Neuronal stem cell (in vitro differentiated cells): ENCODE measurements around the gene PACC1.

Source experiments
- DNase-seq: peaks from one replicate; pipeline ENCODE4 v3.0.0-alpha.2; 2013; ENCODE audit warnings: low spot score
- H2AFZ ChIP-seq: one replicate; pipeline ENCODE4 v1.6.1; 2013; ENCODE audit warnings: mild to moderate bottlenecking, low read length, inconsistent platforms
- H2AK5ac ChIP-seq: 2 replicates; pipeline ENCODE4 v1.6.1; 2013; ENCODE audit warnings: low read depth, mild to moderate bottlenecking, inconsistent platforms, low read length, moderate library complexity, mixed read lengths
- H2BK120ac ChIP-seq: 2 replicates; pipeline ENCODE4 v1.6.1; 2013; ENCODE audit warnings: low read depth, mild to moderate bottlenecking, inconsistent platforms, low read length, moderate library complexity, mixed read lengths
- H2BK12ac ChIP-seq: one replicate; pipeline ENCODE4 v1.6.1; 2013; ENCODE audit warnings: low read length, inconsistent platforms
- H2BK15ac ChIP-seq: 2 replicates; pipeline ENCODE4 v1.6.1; 2013; ENCODE audit warnings: mild to moderate bottlenecking, low read length, inconsistent platforms, mixed read lengths
- H2BK5ac ChIP-seq: one replicate; pipeline ENCODE4 v1.6.1; 2013; ENCODE audit warnings: inconsistent platforms, mild to moderate bottlenecking, low read length, moderate library complexity
- H3K14ac ChIP-seq: one replicate; pipeline ENCODE4 v1.6.1; 2013; ENCODE audit warnings: low read length, inconsistent platforms
- H3K18ac ChIP-seq: 2 replicates; pipeline ENCODE4 v1.6.1; 2013; ENCODE audit warnings: low read length, inconsistent platforms
- H3K23ac ChIP-seq: 2 replicates; pipeline ENCODE4 v1.6.1; 2013; ENCODE audit warnings: low read depth, mild to moderate bottlenecking, mixed read lengths, low read length, inconsistent platforms; ENCODE audit not compliant: poor library complexity
- H3K27ac ChIP-seq: replicated peaks from 3 replicates; pipeline ENCODE4 v1.5.1; 2013; ENCODE audit warnings: low read length, inconsistent platforms
- H3K27me3 ChIP-seq, 3 experiments: 2 replicates each; pipeline ENCODE4 v1.6.1; 2013; ENCODE audit warnings: low read length in 3 of 3, mild to moderate bottlenecking in 2 of 3, inconsistent platforms in 1 of 3, low read depth in 1 of 3, mixed read lengths in 1 of 3, moderate library complexity in 1 of 3; ENCODE audit not compliant: control insufficient read depth in 3 of 3, insufficient read depth in 3 of 3
- H3K36me3 ChIP-seq, 2 donors: replicated peaks in 1 of 2; 2 replicates each; pipeline ENCODE4 v1.6.1; 2013; ENCODE audit warnings: low read length in 2 of 2; ENCODE audit not compliant: control insufficient read depth in 2 of 2, insufficient read depth in 2 of 2
- H3K4ac ChIP-seq: 2 replicates; pipeline ENCODE4 v1.6.1; 2013; ENCODE audit warnings: inconsistent platforms, mild to moderate bottlenecking, low read length, moderate library complexity
- H3K4me1 ChIP-seq, 2 donors: 1 replicate in 1 of 2; 2 replicates in 1 of 2; pipeline ENCODE4 v1.6.1; 2013; ENCODE audit warnings: low read length in 2 of 2, low read depth in 1 of 2; ENCODE audit not compliant: control insufficient read depth in 2 of 2, insufficient read depth in 1 of 2
- H3K4me2 ChIP-seq: one replicate; pipeline ENCODE4 v1.6.1; 2013; ENCODE audit warnings: mild to moderate bottlenecking, low read length, inconsistent platforms; ENCODE audit not compliant: insufficient read depth, poor library complexity, severe bottlenecking
- H3K4me3 ChIP-seq, 2 donors: 2 replicates each; pipeline ENCODE4 v1.5.1; 2013; ENCODE audit warnings: low read length in 2 of 2, mild to moderate bottlenecking in 2 of 2, inconsistent platforms in 1 of 2, moderate library complexity in 1 of 2
- H3K79me1 ChIP-seq: one replicate; pipeline ENCODE4 v1.6.1; 2013; ENCODE audit warnings: low read depth, mild to moderate bottlenecking, inconsistent platforms, low read length, moderate library complexity
- H3K9ac ChIP-seq: one replicate; pipeline ENCODE4 v1.6.1; 2013; ENCODE audit warnings: mild to moderate bottlenecking, low read depth, low read length, inconsistent platforms; ENCODE audit not compliant: poor library complexity
- H3K9me3 ChIP-seq, 2 donors: replicated peaks in 1 of 2; 2 replicates each; pipeline versions ENCODE3 to v1.6.1; 2013; ENCODE audit warnings: low read length in 2 of 2, mild to moderate bottlenecking in 2 of 2, inconsistent platforms in 1 of 2, low read depth in 1 of 2, mixed read lengths in 1 of 2, moderate library complexity in 1 of 2; ENCODE audit not compliant: control insufficient read depth in 2 of 2, insufficient read depth in 1 of 2
- H4K8ac ChIP-seq: one replicate; pipeline ENCODE4 v1.6.1; 2013; ENCODE audit warnings: low read depth, mild to moderate bottlenecking, inconsistent platforms, low read length, moderate library complexity
- H4K91ac ChIP-seq: one replicate; pipeline ENCODE4 v1.6.1; 2013; ENCODE audit warnings: low read length, low read depth, mild to moderate bottlenecking, inconsistent platforms; ENCODE audit not compliant: poor library complexity
- WGBS, 2 donors: extraction: QIAGEN DNeasy Blood & Tissue Kit; methylation state at CpG; one replicate each; pipeline ENCODE4 v1.1.7; 2013; ENCODE audit warnings: missing lambda C conversion rate in 2 of 2, mixed read lengths in 1 of 2; ENCODE audit not compliant: insufficient read length in 2 of 2, insufficient replicate concordance in 1 of 2; ENCODE audit errors: extremely low coverage in 2 of 2; 5-methylcytosine and 5-hydroxymethylcytosine counted together

PACC1 gene

DNA sequence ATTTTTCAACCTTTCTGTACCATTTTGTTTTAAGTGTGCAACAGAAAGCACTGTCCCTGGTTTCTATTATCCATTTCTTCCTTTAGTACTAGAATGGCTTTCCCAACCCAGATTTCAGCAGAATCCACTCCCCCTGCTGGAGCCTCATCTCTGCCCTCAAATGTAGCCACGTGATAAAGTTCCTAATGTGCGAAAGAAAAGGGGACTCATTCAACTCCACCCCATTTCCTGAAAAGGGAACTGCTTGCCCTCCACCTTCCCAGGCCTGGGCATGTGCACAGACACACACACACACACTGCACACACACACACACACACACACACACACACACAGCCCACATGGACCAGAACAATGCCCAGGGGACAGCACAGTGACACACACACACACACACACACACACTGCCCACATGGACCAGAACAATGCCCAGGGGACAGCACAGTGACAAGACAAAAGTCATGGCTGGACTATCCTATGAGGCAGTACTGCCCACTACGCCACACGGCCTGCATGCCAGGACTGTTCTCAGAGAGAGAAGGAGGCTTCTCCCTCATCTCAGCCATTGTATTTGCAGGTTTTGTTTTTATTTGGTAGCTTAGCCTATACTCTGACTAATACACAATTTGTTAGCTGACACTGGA, 33.2 kb downstream of the PACC1 start:
- H3K18ac ChIP-seq: no peak overlapping the region
- H3K4ac ChIP-seq: no peak overlapping the region
- whole genome bisulfite sequencing, 2 donors: no CpG with 5 or more reads among the region's 4 CpGs
- no peak overlapping the region for H2BK12ac ChIP-seq
- H4K8ac ChIP-seq: no peak overlapping the region
- no peak overlapping the region for H2BK15ac ChIP-seq
- H3K4me2 ChIP-seq: no peak overlapping the region
- no peak overlapping the region for H3K14ac ChIP-seq
- H3K9ac ChIP-seq: no peak overlapping the region
- no peak overlapping the region for H3K23ac ChIP-seq
- no peak overlapping the region for H3K4me3 ChIP-seq
- H3K27ac ChIP-seq: no peak overlapping the region
- no peaks in the 10 kb centered on the region for H3K9me3 ChIP-seq
- no peak overlapping the region for H2BK120ac ChIP-seq
- peaks cover 0 to 2% of the 10 kb centered on the region in 2 donors for H3K4me1 ChIP-seq
- peaks cover 34 to 92% of the 10 kb centered on the region in 2 donors for H3K36me3 ChIP-seq
- no peak overlapping the region for H2AK5ac ChIP-seq
- no peak overlapping the region for H2AFZ ChIP-seq
- H3K27me3 ChIP-seq: no peaks in the 10 kb centered on the region
- no peak overlapping the region for H4K91ac ChIP-seq
- DNase-seq: no peak
- H2BK5ac ChIP-seq: no peak overlapping the region
- H3K79me1 ChIP-seq: no peaks in the 10 kb centered on the region

DNA sequence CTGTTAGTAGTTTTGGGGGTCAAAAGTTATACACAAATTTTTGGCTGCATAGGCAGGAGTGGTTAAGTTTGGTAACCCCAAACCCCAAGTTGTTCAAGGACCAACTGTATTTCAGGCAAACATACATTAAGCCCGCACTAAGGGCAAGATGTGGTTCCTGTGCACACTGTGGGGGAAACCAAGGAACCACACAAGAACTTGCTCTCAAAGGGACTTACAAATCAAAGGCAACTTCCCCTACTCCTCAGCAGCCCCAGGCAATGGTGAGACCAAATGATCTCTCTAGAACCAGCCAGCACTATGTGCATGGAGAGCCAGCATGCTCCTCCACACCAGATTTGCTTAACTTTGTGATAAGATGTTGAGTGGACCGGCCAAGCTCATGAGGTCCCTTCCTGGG, 35.3 kb downstream of the PACC1 start:
- Histone ChIP-seq H3K9me3 (no peaks in the 10 kb centered on the region), H3K4me2 (no peak overlapping the region)

DNA sequence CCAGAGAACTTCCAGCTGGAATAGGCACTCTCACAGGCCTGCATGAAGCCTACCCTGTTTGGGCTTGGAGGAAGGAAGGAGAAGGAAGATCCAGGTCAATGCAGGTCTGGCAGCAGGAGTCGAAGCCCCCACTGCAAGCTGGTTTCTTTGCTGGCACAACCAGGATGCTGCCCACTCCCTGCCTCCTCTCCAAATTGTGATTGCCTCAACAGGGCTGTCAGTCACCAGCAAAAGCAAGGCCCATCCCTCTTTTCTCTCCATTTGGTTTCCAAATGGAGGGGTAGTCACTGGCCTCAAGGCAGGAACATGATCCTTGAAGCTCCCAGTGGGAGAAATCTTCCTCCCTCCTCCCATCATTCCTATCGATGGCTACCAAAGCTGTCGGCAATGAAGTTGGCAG, 37.0 kb downstream of the PACC1 start:
- H3K9ac ChIP-seq: no peak overlapping the region
- H3K4me3 ChIP-seq: no peak overlapping the region
- no peak overlapping the region for H3K23ac ChIP-seq
- no peak overlapping the region for H2BK120ac ChIP-seq
- H3K4me2 ChIP-seq: no peak overlapping the region
- H2BK5ac ChIP-seq: no peak overlapping the region
- H3K14ac ChIP-seq: no peak overlapping the region
- H3K27me3 ChIP-seq: no peaks in the 10 kb centered on the region
- no peak overlapping the region for H3K18ac ChIP-seq
- no peak overlapping the region for H2BK15ac ChIP-seq
- peaks cover 0 to 2% of the 10 kb centered on the region in 2 donors for H3K4me1 ChIP-seq
- no peak overlapping the region for H2AK5ac ChIP-seq
- H3K4ac ChIP-seq: no peak overlapping the region
- no peak for DNase-seq
- H3K79me1 ChIP-seq: no peaks in the 10 kb centered on the region
- H3K9me3 ChIP-seq: peaks cover 0 to 10% of the 10 kb centered on the region in 2 donors
- no peak overlapping the region for H4K91ac ChIP-seq
- no CpG with 5 or more reads among the region's 3 CpGs for WGBS, 2 donors
- peaks cover 30 to 88% of the 10 kb centered on the region in 2 donors for H3K36me3 ChIP-seq
- H4K8ac ChIP-seq: no peak overlapping the region
- no peak overlapping the region for H3K27ac ChIP-seq
- no peak overlapping the region for H2AFZ ChIP-seq
- H2BK12ac ChIP-seq: no peak overlapping the region

More for the DNA sequence above, 35.3 kb downstream of the PACC1 start:
- H3K4ac ChIP-seq: no peak overlapping the region
- H3K4me1 ChIP-seq: peaks cover 0 to 2% of the 10 kb centered on the region in 2 donors
- H3K27me3 ChIP-seq: no peaks in the 10 kb centered on the region
- H3K4me3 ChIP-seq: no peak overlapping the region
- no peak overlapping the region for H3K27ac ChIP-seq
- H2BK120ac ChIP-seq: no peak overlapping the region
- H3K36me3 ChIP-seq: peaks cover 32 to 90% of the 10 kb centered on the region in 2 donors
- no peak overlapping the region for H3K14ac ChIP-seq
- H3K79me1 ChIP-seq: no peaks in the 10 kb centered on the region
- WGBS, 2 donors: no CpG with 5 or more reads among the region's 2 CpGs
- no peak overlapping the region for H2AFZ ChIP-seq
- no peak overlapping the region for H2BK15ac ChIP-seq
- no peak overlapping the region for H3K23ac ChIP-seq
- H2BK5ac ChIP-seq: no peak overlapping the region
- no peak for DNase-seq
- no peak overlapping the region for H3K9ac ChIP-seq
- no peak overlapping the region for H2AK5ac ChIP-seq
- H3K18ac ChIP-seq: no peak overlapping the region
- H4K8ac ChIP-seq: no peak overlapping the region
- H4K91ac ChIP-seq: no peak overlapping the region
- H2BK12ac ChIP-seq: no peak overlapping the region

DNA sequence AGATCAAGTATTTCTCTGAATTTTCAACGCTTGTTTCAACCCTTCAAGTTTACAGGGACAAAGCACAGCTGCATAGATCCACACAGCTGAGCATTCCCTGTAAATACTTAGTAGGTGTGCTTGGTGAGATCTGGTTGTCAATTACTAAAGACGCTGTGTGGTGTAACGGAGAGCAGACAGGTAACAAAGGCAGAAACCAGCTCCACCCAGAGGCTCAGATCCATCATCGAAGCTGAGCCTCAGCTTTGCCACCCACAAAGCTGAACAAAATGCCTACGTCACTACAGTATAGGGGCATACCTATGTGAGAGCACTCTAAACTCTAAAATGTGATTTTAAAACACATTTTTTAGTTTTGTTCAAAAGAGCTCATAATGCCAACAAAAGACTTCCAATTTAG, 38.7 kb downstream of the PACC1 start:
- Histone ChIP-seq H2AK5ac (no peak overlapping the region), H4K8ac (no peak overlapping the region), H2AFZ (no peak overlapping the region), H3K79me1 (no peaks in the 10 kb centered on the region), H3K9ac (no peak overlapping the region), H3K23ac (no peak overlapping the region), H3K36me3 (peaks cover 24 to 81% of the 10 kb centered on the region in 2 donors), H3K4me3 (no peak overlapping the region), H3K14ac (no peak overlapping the region), H3K4ac (no peak overlapping the region), H3K27me3 (no peaks in the 10 kb centered on the region), H3K9me3 (peaks cover 0 to 21% of the 10 kb centered on the region in 2 donors), H3K4me1 (no peaks in the 10 kb centered on the region), H2BK120ac (no peak overlapping the region), H3K18ac (no peak overlapping the region), H3K27ac (no peak overlapping the region), H4K91ac (no peak overlapping the region), H3K4me2 (no peak overlapping the region), H2BK15ac (no peak overlapping the region), H2BK12ac (no peak overlapping the region), H2BK5ac (no peak overlapping the region)
- no CpG with 5 or more reads among the region's 5 CpGs for WGBS, 2 donors
- no peak for DNase-seq
